Measurements from ENCODE around the gene NPTX1. TPM values are rescaled to one million over a fixed set of nuclear protein-coding genes. Genes with fewer than 3 reads are reported as not detected.

Gene NPTX1
- total and polyA plus RNA-seq, 9 of the 15 experiments (the other 6 are each of a cell fraction or from before 2014, with no cell fraction given) = 0.04 TPM; not detected in 8

GRCh38 chr17:80494547-80494946 is 18.1 kb upstream of the NPTX1 start:
- Histone ChIP-seq H3K9me1 (ENCODE audit: control insufficient read depth, insufficient read depth, low read length) (no peaks in the 10 kb centered on the region), H2AFZ (ENCODE audit: low read depth, low read length) (no peak overlapping the region), H3K9me3 (replicated peaks; ENCODE audit: control insufficient read depth, insufficient read depth, low read depth, low read length) (no peaks in the 10 kb centered on the region), H3K4me2 (ENCODE audit: insufficient read depth, low read length) (no peak overlapping the region), H4K20me1 (replicated peaks; ENCODE audit: control insufficient read depth, insufficient read depth, low read length) (no peaks in the 10 kb centered on the region), H3K27me3 (ENCODE audit: control insufficient read depth in 2 of 2, insufficient read depth in 2 of 2, low read length in 2 of 2) (peaks cover 22 to 75% of the 10 kb centered on the region in 2 experiments; a peak in 4 of 5 replicates), H3K4me3 (no peak overlapping the region), H3K4me1 (replicated peaks in 1 of 2; ENCODE audit: control insufficient read depth in 2 of 2, insufficient read depth in 2 of 2, low read length in 2 of 2) (peaks cover 0 to 22% of the 10 kb centered on the region in 2 experiments; a peak in 2 of 5 replicates), H3K36me3 (ENCODE audit: control insufficient read depth, insufficient read depth, low read length) (no peaks in the 10 kb centered on the region), H3K27ac (ENCODE audit: extremely low read depth, low read depth, low read length) (no peak overlapping the region), H3K9ac (ENCODE audit: insufficient read depth in 1 of 2, low read depth in 2 of 2, low read length in 2 of 2) (no peak overlapping the region), H3K79me2 (ENCODE audit: control insufficient read depth, insufficient read depth, low read length) (no peaks in the 10 kb centered on the region)
- no peak for FAIRE-seq
- TF ChIP-seq ZNF785 (CRISPR knock-in tag; IDR thresholded peaks at IDR 0.05) = no peak
- TF ChIP-seq ZNF778 (CRISPR knock-in tag; IDR thresholded peaks at IDR 0.05) = no peak
- TF ChIP-seq ZFP36 (IDR thresholded peaks at IDR 0.05; ENCODE audit: low read depth, low read length, partially characterized antibody) = peak; percentile 10
- WGBS (ENCODE audit: insufficient coverage, low coverage, missing lambda C conversion rate) = 0% methylated on average over 6 of the region's 7 CpGs
- in situ Hi-C loops (cut with MboI) = no loop called here
- DNase-seq (ENCODE audit: extremely low read depth in 1 of 4, low spot score in 3 of 4) = no peak
- POLR2A ChIA-PET = interaction anchor here (0.7 kb wide), 1 partner anchor 37 kb away, joined by 3 read pairs; no protein-coding TSS in a partner anchor
- ATAC-seq = no peak
- intact Hi-C loops (cut with micrococcal nuclease) = no loop called here
- BruUV-seq (replicated peaks) = no TSS peak
- CTCF ChIA-PET (ENCODE audit: low intra/inter-chr PET ratio) = no interaction called here

DNA sequence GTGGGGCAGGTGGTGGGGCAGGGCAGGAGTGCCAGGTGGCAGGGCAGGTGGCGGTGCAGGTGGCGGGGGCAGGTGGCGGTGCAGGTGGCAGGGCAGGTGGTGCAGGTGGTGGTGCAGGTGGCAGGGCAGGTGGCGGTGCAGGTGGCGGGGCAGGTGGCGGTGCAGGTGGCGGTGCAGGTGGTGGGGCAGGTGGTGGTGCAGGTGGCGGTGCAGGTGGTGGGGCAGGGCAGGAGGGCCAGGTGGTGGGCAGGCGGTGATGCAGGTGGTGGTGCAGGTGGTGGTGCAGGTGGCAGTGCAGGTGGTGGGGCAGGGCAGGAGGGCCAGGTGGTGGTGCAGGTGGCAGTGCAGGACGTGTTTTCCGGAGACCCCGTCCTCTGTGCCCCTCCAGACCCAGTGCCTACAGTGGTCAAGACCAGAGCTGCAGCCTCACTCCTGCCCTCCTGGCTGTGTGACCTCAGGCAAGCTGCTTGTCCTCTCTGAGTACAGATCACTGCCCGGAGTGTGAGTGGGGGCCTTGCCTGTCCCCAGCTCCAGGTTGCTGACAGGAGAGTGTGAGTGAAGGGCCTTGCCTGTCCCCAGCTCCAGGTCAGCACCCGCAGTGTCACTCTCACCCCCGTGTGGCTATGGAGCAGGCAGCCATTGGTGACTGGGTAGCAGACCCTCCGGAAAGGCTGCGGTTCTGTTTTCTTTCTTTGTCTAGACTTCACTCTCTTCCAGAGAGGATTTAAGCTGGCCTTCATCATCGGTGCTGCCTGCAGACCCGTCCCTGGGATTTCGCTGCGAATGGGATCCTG is 16.1 kb upstream of the NPTX1 start:
- H3K9me3 ChIP-seq (replicated peaks; ENCODE audit: control insufficient read depth, insufficient read depth, low read depth, low read length) = no peaks in the 10 kb centered on the region
- H3K27me3 ChIP-seq (ENCODE audit: control insufficient read depth in 2 of 2, insufficient read depth in 2 of 2, low read length in 2 of 2) = peaks cover 10 to 59% of the 10 kb centered on the region in 2 experiments; a peak in 3 of 5 replicates
- H3K27ac ChIP-seq (ENCODE audit: extremely low read depth, low read depth, low read length) = no peak overlapping the region
- H3K79me2 ChIP-seq (ENCODE audit: control insufficient read depth, insufficient read depth, low read length) = no peaks in the 10 kb centered on the region
- no peak for DNase-seq (ENCODE audit: extremely low read depth in 1 of 4, low spot score in 3 of 4)
- under 1% methylated on average over 15 of the region's 21 CpGs for WGBS (ENCODE audit: insufficient coverage, low coverage, missing lambda C conversion rate)
- H4K20me1 ChIP-seq (replicated peaks; ENCODE audit: control insufficient read depth, insufficient read depth, low read length) = no peaks in the 10 kb centered on the region
- H3K4me3 ChIP-seq = no peak overlapping the region
- BruUV-seq (replicated peaks) = no TSS peak
- intact Hi-C loops (cut with micrococcal nuclease) (no loop called here), in situ Hi-C loops (cut with MboI) (no loop called here)
- H3K9ac ChIP-seq (ENCODE audit: insufficient read depth in 1 of 2, low read depth in 2 of 2, low read length in 2 of 2) = no peak overlapping the region; a peak in 1 of 4 replicates
- H3K9me1 ChIP-seq (ENCODE audit: control insufficient read depth, insufficient read depth, low read length) = no peaks in the 10 kb centered on the region
- CTCF ChIA-PET (ENCODE audit: low intra/inter-chr PET ratio) = no interaction called here
- TF ChIP-seq MCM3 (IDR thresholded peaks at IDR 0.05) (no peak), ZFP36 (IDR thresholded peaks at IDR 0.05; ENCODE audit: low read depth, low read length, partially characterized antibody) (peak; percentile 18)
- H2AFZ ChIP-seq (ENCODE audit: low read depth, low read length) = no peak overlapping the region
- no peak for FAIRE-seq
- no peak overlapping the region for H3K4me2 ChIP-seq (ENCODE audit: insufficient read depth, low read length)
- POLR2A ChIA-PET = interaction anchor here (0.6 to 0.8 kb wide), 2 partner anchors 56 to 470 kb away, joined by 3 read pairs; no protein-coding TSS in a partner anchor
- peaks cover 0 to 7% of the 10 kb centered on the region in 2 experiments; a peak in 2 of 5 replicates for H3K4me1 ChIP-seq (replicated peaks in 1 of 2; ENCODE audit: control insufficient read depth in 2 of 2, insufficient read depth in 2 of 2, low read length in 2 of 2)
- no peak for ATAC-seq
- H3K36me3 ChIP-seq (ENCODE audit: control insufficient read depth, insufficient read depth, low read length) = no peaks in the 10 kb centered on the region
